Sigmoid colon (tissue), 7 donors: Measurements from ENCODE around the gene VPS13D. TPM values are rescaled to one million over a fixed set of nuclear protein-coding genes. Genes with fewer than 3 reads are reported as not detected.

ENCODE experiments used
- DNase-seq: peaks from one replicate; pipeline ENCODE4 v3.0.0-alpha.2; 2019
- H3K27ac ChIP-seq, 4 donors: fragments of 200-600 bp; sonication (generic); one replicate each; pipeline ENCODE4 v1.5.1; 2016 to 2019; ENCODE audit warnings: mild to moderate bottlenecking in 1 of 4
- H3K27me3 ChIP-seq, 3 donors: fragments of 200-600 bp; sonication (generic); one replicate each; pipeline ENCODE4 v1.5.1; 2019; ENCODE audit warnings: mild to moderate bottlenecking in 1 of 3
- H3K36me3 ChIP-seq, 4 donors: fragments of 200-600 bp; sonication (generic); one replicate each; pipeline ENCODE4 v1.5.1; 2016 to 2019
- H3K4me1 ChIP-seq, 4 donors: fragments of 200-600 bp; sonication (generic); one replicate each; pipeline ENCODE4 v1.5.1; 2017 to 2019
- H3K4me3 ChIP-seq, 4 donors: fragments of 200-600 bp; sonication (generic); one replicate each; pipeline ENCODE4 v1.5.1; 2017 to 2019; ENCODE audit warnings: mild to moderate bottlenecking in 2 of 4, moderate library complexity in 1 of 4
- H3K9me3 ChIP-seq, 4 donors: fragments of 200-600 bp in 3 of 4; sonication (generic) in 3 of 4; one replicate each; pipeline versions ENCODE4 v1.5.1 to v1.6.1; 2013 to 2019
- EP300 ChIP-seq, 4 donors: sonication (generic); formaldehyde crosslinking; IDR thresholded peaks; one replicate each; pipeline ENCODE4 v1.6.1; 2017; ENCODE audit warnings: antibody characterized with exemption in 4 of 4
- POLR2A ChIP-seq, 2 donors: fragments of 450-650 bp; IDR thresholded peaks; one replicate each; pipeline ENCODE4 v1.6.1; 2016; ENCODE audit warnings: antibody characterized with exemption in 2 of 2, mild to moderate bottlenecking in 2 of 2, moderate library complexity in 2 of 2
- POLR2AphosphoS5 ChIP-seq, 4 donors: sonication (generic); formaldehyde crosslinking; IDR thresholded peaks; one replicate each; pipeline ENCODE4 v1.6.1; 2017; ENCODE audit warnings: antibody characterized with exemption in 4 of 4
- WGBS, 2 donors: extraction: QIAGEN DNeasy Blood & Tissue Kit; methylation state at CpG; one replicate each; pipeline ENCODE4 v1.1.7; 2013; 5-methylcytosine and 5-hydroxymethylcytosine counted together
- intact Hi-C: fragments of 100-400 bp; cut with DNase I; formaldehyde crosslinking; loops from one replicate; pipeline ENCODE4 v1.15.1; 2023
- polyA plus RNA-seq, 3 donors: library from polyadenylated mRNA; stranded (reverse); fragments of 200-250 nt; gene quantifications; one replicate each; pipeline ENCODE4 v1.2.3, GENCODE V29; 2013
- total RNA-seq, 4 donors: library from RNA; depleted of rRNA; stranded (reverse); fragments of >200 nt; gene quantifications; one replicate each; pipeline ENCODE4 v1.1.0, GENCODE V29; 2016
- TF ChIP-seq, protein P1 (sequence below), 4 experiments: fragments of 450-650 bp in 3 of 4; fragments of 200-600 bp in 1 of 4; IDR thresholded peaks; one replicate each; pipeline ENCODE4 v1.5.1; 2016 to 2019; ENCODE audit warnings: antibody characterized with exemption in 4 of 4, mild to moderate bottlenecking in 3 of 4, moderate library complexity in 2 of 4
- donor health status: healthy with polysubstance abuse.
- donor health status: Bipolar disorder and iron deficiency.
- donor health status: healthy.

VPS13D gene
- total and polyA plus RNA-seq, 7 donors: 7.6 to 90.8 (median 49.7) TPM

DNA sequence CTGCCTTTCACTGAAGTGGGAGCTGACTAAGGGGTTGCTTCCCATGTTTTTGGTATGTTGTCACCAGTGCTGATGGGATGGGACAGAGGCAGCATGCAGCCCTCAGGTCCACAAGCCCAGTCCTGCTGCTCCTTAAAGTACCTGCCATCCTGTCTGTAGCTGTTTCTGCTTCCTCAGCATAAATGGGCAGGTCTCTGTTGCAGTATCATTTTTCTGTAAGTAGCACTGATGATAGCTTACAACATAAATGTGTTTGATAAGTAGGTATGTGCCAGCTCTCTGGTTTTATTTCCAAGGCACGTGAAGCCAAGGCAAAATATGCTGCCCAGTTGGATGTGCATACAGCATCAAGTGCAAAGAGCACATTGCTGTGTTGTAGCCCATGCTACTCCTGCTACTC lies 173.0 kb downstream of the VPS13D start:
- Histone ChIP-seq H3K27ac (peak overlapping the region in 1 of 4 donors; percentile 60), H3K4me1 (peaks cover 0 to 39% (median 36%) of the 10 kb centered on the region in 4 donors)

DNA sequence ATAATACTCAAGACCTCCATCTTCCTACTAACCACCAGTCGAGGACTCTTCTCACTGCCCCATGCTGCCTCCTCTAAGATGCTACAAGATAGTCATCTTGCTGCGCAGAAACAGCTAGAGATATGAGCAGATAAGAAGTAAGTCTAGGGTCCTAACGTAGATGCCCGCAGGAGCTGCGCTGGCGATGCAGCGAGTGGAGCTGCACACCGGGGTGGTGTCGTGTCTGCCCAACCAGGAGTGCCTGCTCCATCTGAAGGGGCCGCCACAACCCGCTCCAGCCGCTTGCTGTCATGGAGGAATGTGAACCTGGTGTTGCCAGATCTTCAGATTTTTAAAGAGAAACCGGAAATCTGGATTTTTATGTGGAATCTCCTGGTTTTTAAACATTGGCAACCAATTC lies 175.1 kb downstream of the VPS13D start:
- H3K4me3 ChIP-seq: no peak overlapping the region
- WGBS, 2 donors: 92 to 94% methylated on average over 13 of the region's 13 CpGs
- H3K9me3 ChIP-seq: no peaks in the 10 kb centered on the region
- TF ChIP-seq, protein P1, sequence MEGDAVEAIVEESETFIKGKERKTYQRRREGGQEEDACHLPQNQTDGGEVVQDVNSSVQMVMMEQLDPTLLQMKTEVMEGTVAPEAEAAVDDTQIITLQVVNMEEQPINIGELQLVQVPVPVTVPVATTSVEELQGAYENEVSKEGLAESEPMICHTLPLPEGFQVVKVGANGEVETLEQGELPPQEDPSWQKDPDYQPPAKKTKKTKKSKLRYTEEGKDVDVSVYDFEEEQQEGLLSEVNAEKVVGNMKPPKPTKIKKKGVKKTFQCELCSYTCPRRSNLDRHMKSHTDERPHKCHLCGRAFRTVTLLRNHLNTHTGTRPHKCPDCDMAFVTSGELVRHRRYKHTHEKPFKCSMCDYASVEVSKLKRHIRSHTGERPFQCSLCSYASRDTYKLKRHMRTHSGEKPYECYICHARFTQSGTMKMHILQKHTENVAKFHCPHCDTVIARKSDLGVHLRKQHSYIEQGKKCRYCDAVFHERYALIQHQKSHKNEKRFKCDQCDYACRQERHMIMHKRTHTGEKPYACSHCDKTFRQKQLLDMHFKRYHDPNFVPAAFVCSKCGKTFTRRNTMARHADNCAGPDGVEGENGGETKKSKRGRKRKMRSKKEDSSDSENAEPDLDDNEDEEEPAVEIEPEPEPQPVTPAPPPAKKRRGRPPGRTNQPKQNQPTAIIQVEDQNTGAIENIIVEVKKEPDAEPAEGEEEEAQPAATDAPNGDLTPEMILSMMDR (IDR thresholded peaks at IDR 0.05): no peak
- TF ChIP-seq POLR2A (IDR thresholded peaks at IDR 0.05): no peak
- TF ChIP-seq POLR2AphosphoS5 (IDR thresholded peaks at IDR 0.05): no peak
- TF ChIP-seq EP300 (IDR thresholded peaks at IDR 0.05): no peak
- no peak for DNase-seq
- H3K27me3 ChIP-seq: no peaks in the 10 kb centered on the region
- intact Hi-C loops: loop anchor here (5.0 kb wide), 1 partner anchor 72 kb away; no protein-coding TSS in a partner anchor
- H3K27ac ChIP-seq: peak overlapping the region; percentile 75 to 82 (median 80)
- peaks cover 0 to 60% (median 53%) of the 10 kb centered on the region in 4 donors for H3K4me1 ChIP-seq
- H3K36me3 ChIP-seq: peaks cover 0 to 42% (median 18%) of the 10 kb centered on the region in 4 donors

More for the DNA sequence above, 173.0 kb downstream of the VPS13D start:
- no peak overlapping the region for H3K4me3 ChIP-seq
- WGBS, 2 donors: 91 to 95% methylated on average over 1 of the region's 1 CpG
- no peaks in the 10 kb centered on the region for H3K9me3 ChIP-seq
- H3K36me3 ChIP-seq: peaks cover 0 to 42% (median 18%) of the 10 kb centered on the region in 4 donors
- TF ChIP-seq POLR2AphosphoS5 (IDR thresholded peaks at IDR 0.05) (no peak), EP300 (IDR thresholded peaks at IDR 0.05) (no peak), POLR2A (IDR thresholded peaks at IDR 0.05) (no peak)
- TF ChIP-seq, protein P1 (IDR thresholded peaks at IDR 0.05): no peak
- no peaks in the 10 kb centered on the region for H3K27me3 ChIP-seq
- no peak for DNase-seq
- intact Hi-C loops: no loop called here

DNA sequence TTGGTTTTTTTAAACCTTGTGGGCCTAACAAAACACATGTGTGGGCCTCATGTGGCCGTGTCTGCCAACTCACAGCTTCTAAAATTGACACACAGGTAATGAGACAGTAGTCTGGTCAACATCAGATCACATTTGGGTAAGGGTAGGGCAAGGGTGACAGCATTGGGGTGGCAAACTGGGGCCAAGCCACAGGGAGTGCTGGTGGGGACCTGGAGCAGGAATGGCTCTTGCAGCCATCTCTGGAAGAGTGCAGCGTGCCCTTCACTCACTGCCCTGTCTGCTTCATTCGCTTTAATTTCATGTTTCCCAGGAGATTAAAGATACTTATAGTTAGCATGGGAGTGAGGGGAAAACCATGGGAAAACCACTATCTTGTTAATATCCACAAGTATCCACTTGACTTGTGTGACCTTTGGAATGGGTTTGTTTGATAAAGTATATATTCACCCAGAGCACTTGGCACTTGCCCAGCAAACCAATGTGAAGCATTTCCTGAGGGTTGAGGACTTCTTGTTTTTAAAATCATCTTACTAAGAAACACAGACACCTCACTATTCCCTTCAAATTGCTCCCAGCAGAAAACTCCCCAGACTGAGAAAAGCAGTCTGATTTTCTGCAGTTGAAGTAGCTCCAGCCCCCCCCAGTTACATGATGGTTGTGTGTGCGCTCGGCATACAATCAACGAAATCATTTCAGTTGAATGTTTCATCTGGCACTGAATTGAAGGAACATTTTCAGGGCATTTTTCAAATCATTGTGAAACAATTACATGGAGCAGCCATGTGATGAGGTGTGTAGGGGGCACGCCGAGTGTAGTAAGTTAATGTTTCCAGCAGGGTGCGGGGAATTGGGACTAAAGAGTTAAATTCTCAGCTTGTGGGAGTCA lies 175.7 kb downstream of the VPS13D start:
- H3K9me3 ChIP-seq: no peaks in the 10 kb centered on the region
- peak overlapping the region; percentile 75 to 82 (median 80) for H3K27ac ChIP-seq
- no peaks in the 10 kb centered on the region for H3K27me3 ChIP-seq
- DNase-seq: peak; percentile 72
- H3K36me3 ChIP-seq: peaks cover 0 to 37% (median 17%) of the 10 kb centered on the region in 4 donors
- TF ChIP-seq EP300 (IDR thresholded peaks at IDR 0.05) (no peak), POLR2AphosphoS5 (IDR thresholded peaks at IDR 0.05) (no peak), POLR2A (IDR thresholded peaks at IDR 0.05) (no peak)
- TF ChIP-seq, protein P1 (IDR thresholded peaks at IDR 0.05): no peak
- WGBS, 2 donors: 35 to 73% methylated on average over 9 of the region's 9 CpGs
- no peak overlapping the region for H3K4me3 ChIP-seq
- peaks cover 0 to 60% (median 56%) of the 10 kb centered on the region in 4 donors for H3K4me1 ChIP-seq
- intact Hi-C loops: loop anchor here (2.0 to 5.0 kb wide), 2 partner anchors 55 to 72 kb away; no protein-coding TSS in a partner anchor

DNA sequence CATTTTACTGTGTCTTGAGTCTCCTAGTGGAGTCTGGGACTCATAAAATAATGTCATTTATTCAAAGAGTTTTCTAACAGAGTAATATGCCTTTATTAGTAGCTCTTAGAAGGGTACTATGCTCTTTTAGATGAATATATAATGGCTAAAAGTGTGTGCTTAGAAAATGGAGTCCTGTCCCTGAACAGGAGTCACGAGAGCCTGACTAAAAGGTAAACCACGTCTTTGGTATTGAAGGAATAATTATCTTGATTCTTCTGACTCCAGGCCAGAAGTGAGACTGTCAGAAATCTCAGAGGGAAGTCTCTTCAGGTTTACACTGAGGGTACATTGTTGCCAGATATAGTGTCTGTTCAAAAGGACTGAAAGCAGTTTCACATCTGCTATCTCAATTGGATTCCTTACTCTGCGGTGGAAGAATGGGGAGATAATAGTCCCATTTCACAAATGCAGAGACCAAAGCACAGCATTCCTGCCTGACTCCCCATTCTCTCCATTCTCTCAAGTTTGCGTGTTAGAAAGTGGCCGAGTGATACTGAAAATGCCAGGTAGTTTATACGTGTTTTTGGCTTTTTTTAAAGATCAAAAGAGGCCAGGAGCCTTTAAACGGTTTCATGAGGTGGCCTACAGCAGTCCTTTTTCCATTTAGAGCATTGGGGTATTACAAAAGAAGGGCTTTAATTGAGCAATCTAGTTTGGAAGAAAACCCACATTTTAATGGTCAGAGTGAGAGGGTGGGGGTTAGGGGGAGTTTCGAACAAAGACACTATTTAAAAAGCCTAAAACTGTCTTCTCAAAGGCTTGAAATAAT lies 176.6 kb downstream of the VPS13D start:
- Histone ChIP-seq H3K4me3 (no peak overlapping the region), H3K27ac (peak overlapping the region; percentile 75 to 82 (median 80)), H3K27me3 (no peaks in the 10 kb centered on the region), H3K36me3 (peaks cover 0 to 29% (median 11%) of the 10 kb centered on the region in 4 donors), H3K4me1 (peaks cover 0 to 56% (median 54%) of the 10 kb centered on the region in 4 donors), H3K9me3 (no peaks in the 10 kb centered on the region)
- WGBS, 2 donors: 45 to 60% methylated on average over 8 of the region's 8 CpGs
- intact Hi-C loops: loop anchor here (1.0 to 5.0 kb wide), 3 partner anchors 54 to 213 kb away; no protein-coding TSS in a partner anchor
- no peak for DNase-seq
- no peak for TF ChIP-seq POLR2A (IDR thresholded peaks at IDR 0.05)
- TF ChIP-seq POLR2AphosphoS5 (IDR thresholded peaks at IDR 0.05): peak in 1 of 4 donors; percentile 29
